ENCODE data around the gene CKAP5.

The CKAP5 gene

DNA sequence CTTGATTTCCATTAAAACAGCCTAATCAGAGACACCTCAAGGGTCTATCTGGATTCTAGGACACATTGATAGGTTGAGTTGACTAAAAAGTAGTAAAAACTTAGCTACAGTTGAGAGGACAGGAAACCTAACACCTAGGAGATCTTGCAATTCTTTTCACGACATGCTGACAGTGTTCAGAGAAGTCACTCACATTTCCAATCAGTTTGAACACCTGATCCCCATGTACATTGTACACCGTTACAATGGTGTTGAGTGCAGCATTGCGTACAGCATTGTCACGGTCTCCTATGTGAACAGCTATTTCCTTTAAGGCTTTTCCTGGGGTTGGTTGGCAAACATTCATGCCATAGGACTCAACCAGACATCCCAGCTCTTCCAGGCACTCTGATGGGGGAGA, 84.3 kb downstream of the CKAP5 start:
- DNase-seq, result no peak

DNA sequence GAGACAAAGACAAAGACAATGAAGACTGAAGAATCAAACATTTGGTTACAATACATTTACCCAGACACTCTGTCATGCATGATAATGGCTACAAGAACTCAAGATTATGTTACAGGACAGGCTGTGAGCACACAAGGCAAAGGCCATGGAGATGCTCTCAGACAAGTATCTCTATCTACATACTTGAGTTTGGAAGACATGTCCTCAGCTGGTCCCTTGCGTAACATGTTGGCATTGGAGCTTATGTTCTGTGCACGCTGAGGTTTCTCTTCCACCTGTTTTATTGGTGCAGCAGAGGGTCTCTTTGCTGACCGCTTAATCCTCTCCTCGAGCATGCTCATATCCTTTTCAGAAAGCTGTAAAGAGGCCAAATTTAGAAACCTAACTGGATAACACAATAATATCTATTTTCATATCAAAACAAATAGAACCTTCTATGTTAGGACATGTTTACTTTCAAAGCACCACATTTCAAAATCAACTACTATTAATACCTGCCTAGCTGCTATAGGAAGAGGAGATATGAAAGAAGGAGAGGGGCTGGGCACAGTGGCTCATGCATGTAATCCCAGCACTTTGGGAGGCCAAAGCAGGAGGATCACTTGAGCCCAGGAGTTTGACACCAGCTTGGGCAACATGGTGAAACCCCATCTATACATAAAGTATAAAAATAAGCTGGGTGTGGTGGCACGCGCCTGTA, 85.5 kb downstream of the CKAP5 start:
- DNase-seq, result no peak

DNA sequence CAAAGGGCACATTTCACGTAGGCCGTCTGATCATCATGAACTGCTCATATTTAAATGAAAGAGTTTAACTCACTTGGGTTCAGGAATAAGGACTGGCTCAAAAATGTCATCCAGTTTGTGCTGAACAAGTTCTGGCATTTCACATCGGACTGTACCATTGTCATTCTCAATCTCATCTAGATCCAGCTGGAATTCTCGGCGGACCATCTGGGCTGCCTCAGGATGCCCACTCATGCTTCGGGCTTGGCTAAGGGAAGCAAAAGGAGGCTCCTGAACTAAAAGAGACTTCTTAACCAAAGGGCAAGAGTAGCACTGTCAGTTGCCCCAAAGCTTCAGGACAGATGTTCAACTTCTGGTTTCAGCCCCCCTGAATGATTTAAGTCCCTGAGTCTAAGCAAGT, 86.9 kb downstream of the CKAP5 start:
- no peak for DNase-seq

DNA sequence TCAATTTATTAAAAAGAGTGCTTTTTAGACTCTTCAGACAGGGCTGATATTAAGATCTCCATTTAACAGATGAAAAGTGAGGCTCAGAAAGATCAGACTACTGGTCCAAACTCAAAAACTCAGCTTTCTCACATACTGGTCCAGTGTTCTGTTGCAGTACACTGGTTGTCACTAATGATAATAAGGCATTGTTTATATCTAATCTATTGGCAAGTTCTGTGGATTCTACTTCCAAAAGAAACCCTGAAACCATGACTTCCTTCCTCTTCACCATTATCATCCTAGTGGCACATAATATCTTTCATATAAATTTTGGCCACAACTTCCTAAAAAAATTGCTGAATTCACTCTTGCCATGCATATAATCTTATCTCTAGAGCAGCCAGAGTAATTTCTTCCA, 90.1 kb downstream of the CKAP5 start:
- no peak for DNase-seq

DNA sequence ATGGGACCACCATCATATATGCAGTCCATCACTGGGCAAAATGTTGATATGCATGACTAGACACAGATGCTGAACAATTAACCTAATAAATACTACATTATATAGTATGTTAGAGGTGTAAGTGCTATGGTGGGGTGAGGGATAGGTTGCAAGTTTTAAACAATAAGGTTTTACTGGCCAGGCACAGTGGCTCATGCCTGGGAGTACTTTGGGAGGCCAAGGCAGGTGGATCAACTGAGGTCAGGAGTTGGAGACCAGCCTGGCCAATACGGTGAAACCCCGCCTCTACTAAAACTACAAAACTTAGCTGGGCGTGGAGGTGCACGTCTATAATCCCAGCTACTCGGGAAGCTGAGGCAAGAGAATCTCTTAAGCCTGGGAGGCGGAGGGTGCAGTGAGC, 98.9 kb downstream of the CKAP5 start:
- no peak for DNase-seq

DNA sequence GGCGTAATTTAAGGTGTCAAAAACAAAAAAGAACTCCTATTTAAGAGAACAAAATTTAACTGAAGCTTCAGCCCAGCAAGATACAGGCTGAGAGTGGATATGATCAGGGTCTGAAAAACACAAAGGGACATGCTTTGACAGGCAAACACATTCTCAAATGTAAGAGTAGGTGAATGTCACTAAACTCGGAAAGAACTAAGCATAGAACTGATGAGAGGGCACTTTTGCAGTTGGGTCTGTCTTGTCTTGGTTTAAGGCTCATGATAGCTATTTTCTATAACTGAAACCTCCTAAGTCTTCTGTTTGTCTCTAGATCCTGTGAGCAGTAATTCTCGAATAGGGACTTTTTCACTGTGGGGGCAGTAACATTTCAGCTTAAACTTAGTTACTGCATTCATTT, 100.1 kb downstream of the CKAP5 start:
- DNase-seq, result no peak

DNA sequence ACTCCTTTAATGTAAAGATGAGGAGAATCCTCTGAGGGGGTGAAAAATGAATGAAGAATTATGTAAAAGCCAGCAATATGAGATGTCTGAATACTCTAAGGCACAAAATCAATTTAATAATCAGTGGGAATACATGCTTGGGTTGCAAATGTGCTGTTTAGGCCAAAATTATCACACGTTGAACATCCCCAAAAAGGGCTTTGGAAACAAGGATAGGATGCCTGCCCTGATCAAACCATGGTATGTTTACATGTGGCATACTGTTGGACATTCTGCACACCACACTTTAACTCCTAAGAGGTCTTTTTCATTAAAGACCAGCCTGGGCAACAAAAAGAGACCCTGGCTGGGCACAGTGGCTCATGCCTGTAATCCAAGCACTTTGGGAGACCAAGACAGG, 100.8 kb downstream of the CKAP5 start:
- DNase-seq, result no peak

DNA sequence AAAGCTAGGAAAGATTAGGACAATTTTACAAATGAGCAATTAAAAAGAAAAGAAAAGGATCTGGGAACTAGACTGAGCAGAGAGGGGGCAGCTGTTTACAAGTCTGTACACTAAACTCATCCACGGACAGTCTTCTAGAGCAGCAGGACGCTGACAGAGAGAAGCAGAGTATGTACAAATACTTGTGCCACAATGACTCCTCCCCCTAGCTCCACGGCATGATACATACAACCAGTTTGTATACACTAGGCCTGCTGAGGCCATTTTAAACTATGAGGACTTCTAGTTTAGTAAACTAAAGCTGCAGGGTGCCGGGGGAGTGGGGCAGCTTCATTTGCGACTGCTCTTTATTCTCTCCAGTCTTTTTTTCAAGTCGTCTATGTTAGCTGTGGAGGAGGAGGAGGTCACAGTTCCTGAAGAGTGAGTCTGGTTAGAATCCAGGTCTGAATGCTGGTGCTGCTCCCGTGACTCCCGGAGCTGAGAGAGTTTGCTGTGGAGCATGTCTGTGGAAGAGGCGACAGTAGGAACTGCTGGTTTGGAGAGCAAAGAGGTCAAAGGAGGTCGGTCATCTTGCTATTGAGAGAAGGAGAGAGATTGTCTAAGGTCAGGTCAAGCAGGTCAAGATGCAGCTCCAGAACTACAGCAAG, 102.3 kb downstream of the CKAP5 start:
- DNase-seq, result no peak

DNA sequence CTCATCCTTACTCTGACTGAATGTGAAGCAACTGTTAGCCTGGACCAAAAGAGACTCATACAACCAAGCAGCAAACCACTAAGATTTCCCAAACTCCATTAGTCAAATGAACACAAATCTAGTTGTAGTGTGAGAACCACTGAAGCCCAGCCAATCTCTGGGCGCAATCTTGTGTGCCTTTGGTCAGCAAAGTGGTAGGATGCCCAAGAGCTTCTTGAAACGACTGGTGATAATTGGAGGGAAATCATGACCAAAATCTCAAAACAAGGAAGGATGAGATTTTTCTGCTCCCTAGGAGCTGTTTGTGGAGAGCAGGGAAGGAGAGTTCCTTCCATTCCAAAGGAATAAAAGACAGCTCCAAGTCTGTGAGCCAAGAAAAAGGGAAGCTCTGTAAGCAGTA, 103.0 kb downstream of the CKAP5 start:
- DNase-seq, result no peak

DNA sequence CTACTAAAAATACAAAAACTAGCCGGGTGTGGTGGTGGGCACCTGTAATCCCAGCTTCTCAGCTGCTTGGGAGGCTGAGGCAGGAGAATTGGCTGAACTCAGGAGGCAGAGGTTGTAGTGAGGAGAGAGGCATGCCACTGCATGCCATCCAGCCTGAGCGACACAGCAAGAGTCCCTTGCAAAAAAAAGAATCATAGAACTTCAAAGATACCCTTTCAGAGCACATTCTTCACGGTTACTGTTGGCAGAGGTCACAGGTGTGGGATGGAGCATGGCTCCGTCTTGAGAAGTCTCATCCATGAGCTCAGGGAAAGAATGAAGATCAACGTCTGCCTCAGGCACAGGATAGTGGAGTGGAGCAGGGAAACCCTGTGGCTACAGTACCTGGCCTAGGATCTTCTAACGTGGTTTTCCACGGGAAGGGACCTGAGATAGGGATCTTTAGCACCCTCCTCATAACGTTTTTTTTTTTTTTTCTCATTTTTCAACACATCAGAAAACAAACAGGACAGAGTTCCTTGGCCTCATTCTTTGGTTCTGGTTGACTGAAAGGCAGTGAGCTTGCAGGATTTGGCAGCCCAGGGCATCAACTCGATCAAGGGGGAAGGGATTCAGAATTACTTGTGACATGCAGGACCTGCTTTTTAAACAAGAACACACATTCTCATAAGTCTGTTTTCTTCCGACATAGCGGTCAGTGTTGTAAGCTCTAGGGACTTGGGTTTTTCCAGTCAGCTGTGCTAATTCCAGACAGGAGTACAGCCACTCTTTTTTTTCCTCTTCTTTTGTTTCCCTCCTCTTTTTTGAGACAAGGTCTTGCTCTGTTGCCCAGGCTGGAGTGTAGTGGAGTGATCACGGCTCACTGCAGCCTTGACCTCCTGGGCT, 104.2 kb downstream of the CKAP5 start:
- DNase-seq, result no peak

DNA sequence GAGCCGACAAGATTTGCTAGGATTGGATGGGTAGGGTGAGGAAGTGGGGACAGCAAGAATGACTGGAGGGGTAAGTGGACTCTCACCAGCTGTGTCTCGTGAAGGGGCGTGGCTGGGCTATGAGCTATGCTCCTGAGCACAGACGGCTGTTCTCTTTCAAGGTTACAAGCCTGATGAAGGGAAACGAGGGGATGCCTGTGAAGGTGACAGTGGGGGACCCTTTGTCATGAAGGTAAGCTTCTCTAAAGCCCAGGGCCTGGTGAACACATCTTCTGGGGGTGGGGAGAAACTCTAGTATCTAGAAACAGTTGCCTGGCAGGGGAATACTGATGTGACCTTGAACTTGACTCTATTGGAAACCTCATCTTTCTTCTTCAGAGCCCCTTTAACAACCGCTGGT, 107.2 kb downstream of the CKAP5 start:
- DNase-seq, result no peak

DNA sequence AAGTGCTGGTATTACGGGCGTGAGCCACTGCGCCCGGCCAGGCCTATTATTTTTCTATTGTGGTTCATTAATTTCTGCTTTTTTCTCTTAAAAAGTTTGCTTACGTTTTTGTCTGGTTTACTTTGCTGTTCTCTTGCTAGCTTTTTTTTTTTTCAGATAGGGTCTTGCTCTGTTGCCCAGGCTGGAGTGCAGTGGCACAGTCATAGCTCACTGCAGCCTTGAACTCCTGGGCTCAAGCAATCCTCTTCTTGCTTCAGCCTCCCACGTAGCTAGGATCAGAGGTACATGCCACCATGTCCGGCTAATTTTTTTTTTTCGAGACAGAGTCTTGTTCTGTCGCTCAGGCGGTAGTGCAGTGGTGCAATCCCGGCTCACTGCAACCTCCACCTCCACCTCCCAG, 108.4 kb downstream of the CKAP5 start:
- DNase-seq, result no peak

DNA sequence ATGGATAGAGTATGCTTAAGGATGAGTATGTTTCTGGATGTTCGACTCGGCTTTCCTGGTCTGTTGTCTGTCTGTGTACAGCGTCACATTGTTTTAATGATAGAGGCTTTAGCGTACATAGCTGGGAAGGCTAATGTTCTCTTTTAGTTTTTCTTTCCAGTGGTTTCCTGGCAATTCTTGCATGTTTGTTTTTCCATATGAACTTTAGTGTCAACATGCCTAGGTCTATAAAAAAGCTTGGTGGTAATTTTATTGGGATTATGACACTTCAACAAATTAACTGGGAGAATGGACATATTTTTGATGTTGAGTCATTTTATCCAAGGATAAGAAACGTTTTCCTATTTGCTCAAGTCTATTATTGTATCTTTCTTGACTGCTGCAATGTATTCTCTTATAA, 109.5 kb downstream of the CKAP5 start:
- DNase-seq, result no peak

DNA sequence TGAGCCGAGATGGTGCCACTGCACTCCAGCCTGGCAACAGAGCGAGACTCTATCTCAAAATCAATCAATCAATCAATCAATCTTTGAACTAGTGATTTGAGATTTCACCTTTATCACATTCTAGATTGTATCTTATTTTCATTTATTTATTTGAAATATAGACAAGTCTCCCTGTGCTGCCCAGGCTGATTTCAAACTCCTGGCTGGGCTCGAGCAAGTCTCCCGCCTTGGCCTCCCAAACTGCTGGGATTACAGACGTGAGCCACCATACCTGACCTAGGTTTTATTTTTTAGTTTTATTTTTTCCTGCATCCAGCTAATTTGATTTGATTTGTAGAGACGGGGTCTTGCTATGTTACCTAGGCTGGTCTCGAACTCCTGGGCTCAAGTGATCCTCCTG, 109.9 kb downstream of the CKAP5 start:
- no peak for DNase-seq

DNA sequence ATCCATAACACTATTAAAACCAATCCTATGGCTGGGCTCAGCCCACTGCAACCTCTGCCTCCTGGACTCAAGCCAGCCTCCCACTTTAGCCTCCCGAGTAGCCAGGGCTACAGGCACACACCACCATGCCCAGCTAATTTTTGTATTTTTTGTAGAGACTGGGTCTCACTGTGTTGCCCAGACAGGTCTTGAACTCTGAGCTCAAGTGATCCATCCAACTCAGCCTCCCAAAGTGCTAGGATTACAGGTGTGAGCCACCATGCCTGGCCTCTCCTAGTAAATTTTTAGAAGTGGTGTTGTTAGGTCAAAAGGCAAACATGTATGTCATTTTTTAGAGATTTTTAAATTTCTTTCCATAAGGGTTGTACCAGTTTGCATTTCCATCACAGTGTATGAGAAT, 112.8 kb downstream of the CKAP5 start:
- DNase-seq, result no peak

DNA sequence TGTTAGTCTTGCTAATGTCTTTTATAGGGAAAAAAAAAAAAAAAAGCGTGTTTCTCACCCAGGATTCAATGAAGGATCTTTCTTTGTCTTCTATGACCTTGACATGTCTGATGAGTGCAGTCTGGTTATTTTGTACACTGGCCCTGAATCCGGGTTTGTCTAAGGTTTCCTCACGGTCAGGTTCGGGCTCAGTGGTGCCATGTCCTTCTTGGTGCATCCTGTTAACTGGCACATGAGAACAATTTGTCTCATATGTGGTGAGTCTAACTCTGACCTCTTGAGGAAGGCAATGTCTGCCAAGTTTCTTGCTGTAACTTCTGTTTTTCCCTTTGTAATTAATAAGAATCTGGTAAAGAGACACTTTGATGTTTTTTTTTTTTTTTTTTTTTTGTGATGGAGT, 114.5 kb downstream of the CKAP5 start:
- DNase-seq, result no peak

DNA sequence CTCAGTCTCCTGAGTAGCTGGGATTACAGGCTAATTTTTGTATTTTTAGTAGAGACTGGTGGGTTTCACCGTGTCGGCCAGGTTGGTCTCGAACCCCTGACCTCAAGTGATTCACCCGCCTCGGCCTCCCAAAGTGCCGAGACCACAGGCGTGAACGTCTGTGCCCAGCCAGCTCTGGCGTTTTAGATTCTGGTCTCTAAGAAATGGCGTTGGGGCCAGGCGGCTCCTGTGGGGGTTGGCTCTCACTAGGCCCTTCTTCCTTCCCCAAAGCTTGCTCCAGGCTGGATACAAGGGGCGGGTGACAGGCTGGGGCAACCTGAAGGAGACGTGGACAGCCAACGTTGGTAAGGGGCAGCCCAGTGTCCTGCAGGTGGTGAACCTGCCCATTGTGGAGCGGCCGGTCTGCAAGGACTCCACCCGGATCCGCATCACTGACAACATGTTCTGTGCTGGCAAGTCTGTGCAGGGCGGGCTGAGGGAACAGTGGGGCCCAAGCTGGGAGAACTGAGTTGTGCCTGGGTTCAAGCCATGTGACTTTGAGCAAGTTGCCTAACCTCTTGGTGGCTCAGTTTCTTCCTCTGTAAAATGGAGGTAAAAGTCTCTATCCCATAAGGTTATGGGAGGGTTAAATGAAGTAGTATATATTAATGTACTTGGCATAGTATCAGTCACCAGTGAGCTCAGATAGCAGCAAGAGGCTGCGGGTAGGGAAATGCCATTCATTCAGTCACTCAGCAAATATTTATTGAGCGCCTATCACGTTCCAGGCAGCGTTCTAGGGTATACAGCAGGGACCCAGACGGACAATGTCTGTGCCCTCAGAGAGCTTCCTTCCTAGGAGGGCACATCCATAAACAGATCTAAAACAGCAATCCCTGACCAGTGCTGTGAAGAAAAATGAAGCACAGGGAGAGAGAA, 116.7 kb downstream of the CKAP5 start:
- DNase-seq, result no peak

DNA sequence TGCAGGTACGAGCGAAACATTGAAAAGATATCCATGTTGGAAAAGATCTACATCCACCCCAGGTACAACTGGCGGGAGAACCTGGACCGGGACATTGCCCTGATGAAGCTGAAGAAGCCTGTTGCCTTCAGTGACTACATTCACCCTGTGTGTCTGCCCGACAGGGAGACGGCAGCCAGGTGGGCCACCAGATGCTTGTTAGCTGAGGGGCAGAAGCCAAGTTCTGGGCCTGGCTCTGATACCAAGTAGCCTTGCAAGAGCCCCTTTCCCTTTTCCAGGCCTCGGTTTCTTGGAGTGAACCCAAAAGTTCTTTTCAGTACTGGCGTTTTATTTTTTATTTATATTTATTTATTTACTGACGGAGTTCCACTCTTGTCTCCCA, 117.4 kb downstream of the CKAP5 start:
- DNase-seq, result no peak

DNA sequence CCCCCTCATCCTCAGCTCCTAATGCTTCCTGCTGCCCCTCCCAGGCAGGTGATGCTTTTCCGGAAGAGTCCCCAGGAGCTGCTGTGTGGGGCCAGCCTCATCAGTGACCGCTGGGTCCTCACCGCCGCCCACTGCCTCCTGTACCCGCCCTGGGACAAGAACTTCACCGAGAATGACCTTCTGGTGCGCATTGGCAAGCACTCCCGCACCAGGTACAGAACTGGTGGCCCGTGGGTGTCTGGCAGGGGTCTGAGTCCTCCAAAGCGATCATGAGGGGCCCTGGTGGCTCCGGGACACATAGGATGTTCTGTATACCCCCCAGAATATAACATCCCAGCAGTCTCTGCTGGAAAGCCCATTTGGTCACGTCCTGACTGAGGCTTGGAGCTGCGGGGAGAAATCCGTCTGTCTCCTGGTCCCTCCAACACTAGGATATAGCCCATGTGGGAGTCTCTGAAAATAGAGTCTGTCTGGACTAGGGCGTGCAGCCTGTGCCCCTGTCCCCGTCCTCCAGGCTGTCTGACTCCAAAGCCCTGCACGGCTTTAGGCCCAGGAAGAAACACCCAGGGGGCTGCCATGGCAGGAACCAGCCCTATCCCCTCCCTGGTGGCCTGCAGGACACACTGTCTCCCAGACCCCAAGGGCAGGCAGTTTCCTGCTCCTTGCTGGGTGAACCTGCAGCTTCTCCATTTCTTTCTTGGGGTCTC, 118.0 kb downstream of the CKAP5 start:
- no peak for DNase-seq

DNA sequence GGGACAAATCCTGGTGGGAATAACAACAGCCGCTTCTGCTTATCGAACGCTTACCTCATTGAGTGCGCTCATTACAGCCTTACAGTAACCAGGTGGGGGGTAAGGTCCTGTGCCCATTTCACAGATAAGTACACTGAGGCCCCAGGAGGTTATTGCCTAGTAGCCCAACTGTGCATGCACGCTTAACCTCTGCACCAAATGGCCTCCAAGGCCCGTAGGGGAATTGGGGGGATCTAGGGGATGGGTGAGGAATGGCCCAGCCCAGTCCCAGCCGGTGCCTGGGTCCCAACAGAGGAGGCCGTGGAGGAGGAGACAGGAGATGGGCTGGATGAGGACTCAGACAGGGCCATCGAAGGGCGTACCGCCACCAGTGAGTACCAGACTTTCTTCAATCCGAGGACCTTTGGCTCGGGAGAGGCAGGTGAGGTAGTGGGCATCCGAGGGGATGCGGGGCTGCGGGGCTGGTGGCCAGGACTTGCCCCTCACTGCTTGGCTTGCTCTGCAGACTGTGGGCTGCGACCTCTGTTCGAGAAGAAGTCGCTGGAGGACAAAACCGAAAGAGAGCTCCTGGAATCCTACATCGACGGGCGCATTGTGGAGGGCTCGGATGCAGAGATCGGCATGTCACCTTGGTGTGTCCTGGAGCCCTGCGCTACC, 119.7 kb downstream of the CKAP5 start:
- no peak for DNase-seq

DNA sequence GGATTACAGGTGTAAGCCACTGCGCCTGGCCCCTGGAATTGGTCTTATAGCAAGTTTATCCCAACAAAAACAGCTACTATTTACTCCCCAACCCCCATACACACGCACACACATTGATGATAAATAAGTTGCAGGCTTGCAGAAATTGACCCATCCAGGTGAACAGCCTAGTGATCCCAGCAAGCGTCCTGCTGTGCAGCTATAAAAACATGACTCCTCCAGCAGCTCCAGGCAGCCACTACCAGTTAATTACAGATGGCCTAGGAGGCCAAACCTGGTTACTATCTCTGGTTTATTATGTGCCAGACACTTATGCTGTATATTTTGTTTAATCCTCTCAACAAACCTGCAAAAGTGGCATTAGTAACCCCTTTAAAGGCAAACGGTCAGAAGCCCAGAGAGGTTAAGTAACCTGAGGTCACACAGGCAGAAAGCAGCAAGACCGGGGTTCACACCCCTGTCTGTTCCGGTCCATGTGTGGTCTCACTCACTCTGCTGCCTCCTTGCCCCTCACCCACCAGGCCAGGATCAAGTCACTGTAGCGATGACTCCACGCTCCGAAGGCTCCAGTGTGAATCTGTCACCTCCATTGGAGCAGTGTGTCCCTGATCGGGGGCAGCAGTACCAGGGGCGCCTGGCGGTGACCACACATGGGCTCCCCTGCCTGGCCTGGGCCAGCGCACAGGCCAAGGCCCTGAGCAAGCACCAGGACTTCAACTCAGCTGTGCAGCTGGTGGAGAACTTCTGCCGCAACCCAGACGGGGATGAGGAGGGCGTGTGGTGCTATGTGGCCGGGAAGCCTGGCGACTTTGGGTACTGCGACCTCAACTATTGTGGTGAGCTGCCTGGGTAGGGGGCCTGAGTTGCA, 120.5 kb downstream of the CKAP5 start:
- DNase-seq, result no peak
